NCI-H1092 (cell line): ENCODE results near the gene TMEM131L.

Experiments
- DNase-seq: peaks from one replicate; lab custom pipeline; 2025; lab: John Stamatoyannopoulos, UW

TMEM131L gene

DNA sequence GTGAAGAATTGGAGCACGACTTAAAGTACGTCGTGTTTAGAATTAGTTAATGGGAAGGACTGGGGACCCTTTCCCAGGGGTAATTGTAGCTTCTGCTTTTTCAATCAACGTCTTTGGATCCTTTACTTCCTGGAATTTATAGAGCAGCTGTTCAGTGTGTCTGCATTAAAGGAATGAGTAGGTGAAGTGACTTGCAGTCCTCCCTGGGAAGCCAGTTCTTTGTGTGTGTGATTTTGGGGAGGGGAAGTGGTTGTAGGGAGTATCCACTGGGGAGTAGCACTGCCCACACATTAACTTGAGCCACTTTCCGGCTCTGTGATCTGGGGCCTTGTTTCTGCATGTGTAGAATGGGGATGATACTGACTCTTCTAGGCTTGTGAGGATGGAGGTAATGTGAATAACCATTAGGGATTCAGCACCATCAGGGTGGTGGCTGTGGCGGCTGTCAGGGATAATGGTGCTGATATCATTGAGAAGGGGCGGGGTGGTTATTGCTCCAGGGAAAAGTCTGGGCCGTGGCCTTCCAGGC is 54.7 kb downstream of the TMEM131L start:
- DNase-seq, result no peak

DNA sequence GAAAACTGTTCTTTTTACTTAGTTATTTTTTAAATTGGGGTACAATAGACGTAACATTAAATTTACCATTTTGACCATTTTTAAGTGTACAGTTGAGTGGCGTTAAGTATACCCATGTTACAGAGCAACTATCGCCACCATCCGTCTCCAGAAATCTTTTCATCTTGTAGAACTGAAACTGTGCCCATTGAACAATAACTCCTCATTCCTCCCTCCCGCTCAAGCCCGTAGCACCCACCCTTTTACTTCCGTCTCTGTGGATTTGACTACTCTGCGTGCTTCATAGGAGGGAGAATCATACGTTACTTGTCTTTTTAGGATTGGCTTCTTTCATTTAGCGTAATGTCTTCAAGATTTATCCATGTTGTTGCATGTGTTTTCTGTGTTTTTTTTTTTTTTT is 55.3 kb downstream of the TMEM131L start:
- DNase-seq, result no peak

DNA sequence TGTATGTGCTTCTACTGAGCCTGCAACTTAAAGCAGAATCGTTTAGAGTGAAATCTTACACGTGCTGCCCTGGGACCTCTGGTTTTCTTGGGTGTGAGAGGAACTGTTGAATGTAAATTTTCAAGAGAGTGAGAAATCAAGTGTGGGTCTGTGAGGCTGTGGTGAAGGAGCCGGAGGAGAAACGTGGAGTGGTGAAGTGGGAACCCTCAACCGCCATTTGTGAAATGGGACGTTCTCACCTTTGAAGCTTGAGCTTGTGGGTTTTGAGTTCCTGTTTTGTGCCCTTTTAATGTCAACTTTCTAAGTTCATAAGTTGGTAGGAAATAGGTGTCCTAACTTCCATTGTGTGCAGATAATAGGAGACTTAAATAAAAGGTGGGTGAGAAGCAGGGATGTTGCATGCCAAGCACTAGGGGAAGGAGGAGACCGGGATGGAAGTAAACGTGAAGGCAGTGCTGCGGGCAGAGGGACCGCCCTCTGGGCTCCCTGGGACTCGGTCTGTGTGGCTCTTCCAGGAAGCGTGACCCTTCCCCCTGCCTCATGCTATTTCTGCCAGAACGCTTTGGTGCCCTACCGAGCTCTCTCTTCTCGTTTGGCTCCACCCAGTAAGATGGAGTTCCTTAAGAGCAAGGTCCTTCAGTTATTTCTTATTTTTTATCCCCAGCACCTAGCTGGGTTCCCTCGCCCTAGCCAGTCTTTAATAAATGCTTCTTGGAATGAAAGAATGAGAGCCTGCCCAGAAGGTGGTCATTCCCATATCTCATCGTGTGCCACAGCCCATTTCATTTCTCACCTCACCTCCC is 56.0 kb downstream of the TMEM131L start:
- DNase-seq, result no peak

DNA sequence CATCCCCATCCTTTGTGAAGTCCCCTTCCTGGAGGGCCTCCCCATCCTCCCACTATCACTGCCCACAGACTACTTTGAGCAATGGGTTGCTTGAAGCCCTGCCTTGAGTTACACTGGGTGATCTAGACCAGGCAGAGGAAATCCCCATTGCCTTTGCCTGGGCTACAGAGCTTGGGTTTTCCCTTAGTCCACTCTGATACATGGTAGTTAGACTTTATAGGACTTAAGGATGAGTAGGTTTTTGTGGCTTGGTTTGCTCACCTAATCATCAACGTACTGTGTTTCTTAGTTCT is 56.6 kb downstream of the TMEM131L start:
- DNase-seq, result no peak

DNA sequence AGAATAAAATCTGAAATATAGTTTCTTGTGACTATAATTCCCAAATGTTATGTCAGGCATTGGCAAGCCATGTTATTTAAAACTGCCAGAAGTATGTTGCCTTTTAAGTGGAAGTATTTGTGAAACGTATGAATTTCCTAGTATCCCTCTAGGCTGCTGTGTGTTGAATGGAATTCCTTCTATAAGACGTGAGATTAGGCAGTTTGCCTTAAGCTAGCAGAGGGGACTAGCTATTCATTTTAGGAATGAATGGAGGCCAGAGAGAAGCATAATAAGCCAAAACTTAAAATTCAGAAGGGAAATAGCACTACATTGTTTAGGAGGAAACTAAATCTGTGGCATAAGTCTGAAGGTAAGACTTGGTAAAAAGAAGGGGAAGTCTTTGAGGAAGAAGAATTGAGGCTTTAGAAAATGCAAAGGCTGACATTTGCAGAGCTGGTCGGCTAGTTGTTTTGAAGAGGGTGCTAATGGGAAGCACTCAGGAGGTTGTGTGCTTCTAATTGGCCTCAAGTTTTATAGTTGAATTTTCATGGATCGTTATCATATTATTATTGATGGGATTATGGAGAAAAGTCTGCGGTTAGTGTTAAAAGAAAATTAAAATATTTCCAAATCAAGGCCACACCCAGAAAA is 57.1 kb downstream of the TMEM131L start:
- no peak for DNase-seq

DNA sequence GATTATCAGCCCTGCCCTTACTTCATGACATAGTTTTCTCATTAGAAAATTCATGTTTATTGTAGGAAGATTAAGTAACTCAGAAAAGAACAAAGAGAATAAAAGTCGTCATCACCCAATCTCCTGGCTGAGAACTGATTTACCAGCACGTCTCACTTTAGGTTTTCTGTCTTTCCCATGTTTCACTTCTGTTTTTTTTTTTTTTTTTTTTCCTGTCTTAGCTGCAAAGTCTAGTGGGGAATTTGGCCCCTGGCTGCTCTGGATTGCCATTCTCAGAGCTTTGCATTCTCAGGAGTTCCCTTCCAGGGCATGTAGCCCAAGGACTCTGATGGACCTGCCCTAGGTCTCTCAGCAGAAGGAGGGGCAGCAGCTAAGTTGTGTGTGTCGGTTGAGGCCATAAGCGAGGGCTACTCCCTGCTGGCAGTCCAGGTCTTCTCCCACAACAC is 57.8 kb downstream of the TMEM131L start:
- DNase-seq, result no peak

DNA sequence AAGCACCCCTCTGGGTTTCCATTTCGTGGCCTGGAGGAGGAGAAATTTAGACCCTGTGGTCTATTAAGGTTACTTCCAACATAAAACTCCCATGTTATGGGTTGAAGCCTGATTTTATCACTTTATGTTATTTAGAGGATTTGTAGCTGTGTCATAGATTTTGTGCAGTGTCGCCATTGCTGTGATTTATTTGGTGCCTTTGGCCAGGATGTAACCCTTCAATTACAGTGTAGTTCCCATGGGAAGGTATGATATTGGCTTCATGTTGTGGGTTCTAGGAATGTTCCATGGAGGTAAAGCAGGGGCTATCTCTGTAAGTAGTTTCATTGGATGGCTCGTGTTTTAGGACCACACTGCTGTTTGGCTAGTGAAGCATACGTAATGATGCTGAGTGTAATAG is 58.5 kb downstream of the TMEM131L start:
- no peak for DNase-seq

DNA sequence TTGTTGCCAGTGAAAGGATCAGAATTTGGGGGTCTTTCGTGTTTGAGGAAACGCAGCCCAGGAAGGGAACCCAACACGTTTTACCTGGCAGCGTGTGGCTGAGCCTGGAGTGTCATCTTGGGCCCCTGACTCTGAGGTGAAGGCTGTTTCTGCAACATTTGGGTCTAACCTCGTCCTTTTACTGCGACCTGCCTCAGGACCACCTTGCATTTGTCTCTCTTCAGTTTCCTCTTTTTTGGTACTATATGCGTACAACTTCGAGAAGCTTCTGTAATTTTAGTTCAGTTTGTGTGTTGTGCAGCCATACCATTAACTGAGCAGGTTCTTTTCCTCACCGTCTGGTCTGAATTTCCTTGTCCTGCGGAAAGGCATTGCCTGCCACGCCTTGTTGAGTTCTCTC is 61.5 kb downstream of the TMEM131L start:
- DNase-seq, result no peak

DNA sequence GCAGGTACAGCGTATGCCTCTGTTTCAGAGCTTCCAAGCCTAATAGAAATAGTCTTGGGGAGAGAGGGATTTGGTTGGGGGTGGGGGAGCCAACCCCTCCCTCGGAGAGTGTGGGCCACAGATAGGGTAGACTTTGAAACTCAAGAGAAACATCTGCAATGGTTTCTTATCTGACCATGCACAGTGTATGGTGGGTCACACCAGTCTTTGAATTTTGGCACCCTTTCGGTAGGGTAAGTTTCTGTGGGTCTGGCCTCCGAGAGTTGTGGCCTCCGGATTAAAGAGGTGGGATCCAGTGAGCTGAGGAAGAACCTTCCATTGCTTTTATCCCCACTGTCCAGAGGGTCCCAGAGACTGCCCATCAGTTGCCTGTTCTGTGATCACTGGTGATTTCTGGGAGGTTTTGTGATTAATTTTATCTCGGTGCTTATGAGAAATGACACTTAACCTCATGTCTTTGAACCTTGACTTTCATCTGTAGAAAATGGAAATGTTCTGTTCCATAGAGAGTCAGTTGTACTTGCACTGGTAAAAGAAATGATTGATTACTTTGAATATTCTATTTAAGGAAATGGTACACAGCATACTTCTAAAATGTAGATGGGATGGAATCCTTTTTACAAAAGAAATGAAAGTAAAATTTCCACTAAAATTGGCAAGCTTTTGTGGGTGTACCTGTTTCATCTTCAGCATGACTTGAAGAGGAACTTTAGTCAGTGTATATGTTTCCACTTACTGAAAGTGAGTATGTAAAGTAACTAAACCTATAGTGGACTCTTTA is 62.7 kb downstream of the TMEM131L start:
- no peak for DNase-seq

DNA sequence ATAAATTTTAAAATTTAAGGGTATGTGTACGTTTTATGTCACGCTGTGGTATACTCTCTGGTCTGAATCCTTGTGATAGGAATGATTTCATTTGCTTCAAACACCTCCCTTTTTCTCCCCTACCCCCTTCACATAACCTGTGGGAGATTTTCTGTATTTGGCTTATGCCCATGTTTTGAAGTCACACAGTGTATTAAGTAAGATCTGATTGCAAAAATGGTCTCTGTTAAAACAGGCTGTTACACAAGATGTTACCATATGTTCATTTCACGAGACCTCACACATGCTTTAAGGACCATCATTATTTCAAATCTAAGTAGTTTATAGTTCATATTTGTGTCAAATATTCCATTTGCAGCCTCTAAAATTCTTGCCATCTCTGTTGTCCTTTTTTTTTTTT is 63.5 kb downstream of the TMEM131L start:
- no peak for DNase-seq

DNA sequence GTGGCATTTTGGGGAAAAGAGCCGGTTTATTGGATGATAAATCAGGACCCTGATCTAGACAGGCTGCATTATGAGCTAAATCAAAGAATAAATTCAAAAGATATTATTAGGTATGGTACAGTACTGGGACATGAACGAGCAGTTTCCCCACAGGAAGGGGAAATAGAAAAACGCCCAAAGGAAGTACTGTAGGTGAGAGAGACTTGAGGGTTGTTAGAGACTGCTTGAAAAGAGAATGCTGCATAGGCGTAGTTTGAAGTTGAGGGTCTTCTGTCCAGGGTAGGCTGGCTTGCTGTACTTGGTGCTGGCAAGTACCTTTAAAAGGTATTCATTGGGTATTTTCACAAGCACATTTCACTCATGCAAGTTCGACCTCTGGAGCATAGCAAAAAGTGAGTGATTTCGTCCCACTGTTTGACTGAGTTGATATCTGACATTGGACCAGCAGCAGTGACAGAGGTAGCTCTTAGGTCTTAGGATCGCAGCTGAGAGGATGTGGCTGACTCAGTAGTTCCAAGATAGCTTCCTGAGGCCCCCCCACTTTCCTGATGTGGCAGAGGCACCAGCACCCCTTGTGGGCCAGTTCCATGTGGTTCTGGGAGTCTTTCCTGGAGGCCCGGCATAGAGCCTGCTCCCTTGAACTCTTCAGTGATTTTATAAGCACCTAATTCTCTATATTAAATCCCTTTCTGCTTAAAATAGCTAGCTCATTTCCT is 64.3 kb downstream of the TMEM131L start:
- DNase-seq, result no peak

DNA sequence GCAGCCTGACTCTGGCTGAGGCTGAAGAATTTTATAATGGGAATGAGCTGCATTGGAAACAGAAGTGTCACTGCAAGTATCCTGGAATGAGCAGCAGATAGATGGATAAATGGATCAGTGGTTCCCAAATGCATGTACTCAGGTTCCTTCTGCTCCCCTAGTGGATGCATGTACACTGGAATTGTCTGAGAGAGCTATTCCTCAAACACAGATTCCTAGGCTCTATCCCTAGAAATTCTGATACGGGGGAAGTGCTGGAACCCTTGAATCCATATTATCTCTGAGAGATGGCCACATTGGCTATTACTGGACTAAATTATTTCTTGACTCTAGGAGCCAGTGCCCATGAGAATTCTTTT is 64.8 kb downstream of the TMEM131L start:
- DNase-seq, result no peak

DNA sequence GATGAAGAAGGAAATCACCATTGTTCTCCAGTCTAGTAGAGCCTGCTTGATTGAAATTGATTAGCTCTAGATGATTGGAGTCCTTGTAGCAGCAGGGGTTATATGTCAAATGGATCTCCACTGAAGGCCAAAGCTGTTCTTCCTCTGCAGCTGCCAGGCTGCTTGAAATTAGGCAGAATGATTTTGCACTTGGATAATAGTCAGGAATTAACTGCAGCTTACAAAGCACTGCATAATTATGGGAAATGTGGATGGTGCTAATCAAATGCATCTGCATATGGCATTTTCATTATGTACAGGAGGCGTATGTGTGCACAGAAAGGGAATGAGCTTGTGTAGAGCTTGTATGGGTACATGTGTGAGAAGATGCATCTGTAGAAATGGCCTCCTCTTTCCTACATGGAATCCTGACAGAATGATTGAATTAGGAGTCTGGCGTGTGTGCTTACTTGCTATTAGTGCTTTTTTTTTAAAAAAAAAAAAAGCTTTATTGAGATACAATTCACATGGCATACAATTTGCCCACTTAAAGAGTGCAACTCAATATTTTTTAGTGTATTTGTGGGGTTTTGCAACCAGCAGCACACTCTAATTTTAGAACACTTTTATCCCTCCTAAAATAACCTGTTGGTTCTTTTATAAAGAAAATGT is 65.9 kb downstream of the TMEM131L start:
- DNase-seq, result no peak

DNA sequence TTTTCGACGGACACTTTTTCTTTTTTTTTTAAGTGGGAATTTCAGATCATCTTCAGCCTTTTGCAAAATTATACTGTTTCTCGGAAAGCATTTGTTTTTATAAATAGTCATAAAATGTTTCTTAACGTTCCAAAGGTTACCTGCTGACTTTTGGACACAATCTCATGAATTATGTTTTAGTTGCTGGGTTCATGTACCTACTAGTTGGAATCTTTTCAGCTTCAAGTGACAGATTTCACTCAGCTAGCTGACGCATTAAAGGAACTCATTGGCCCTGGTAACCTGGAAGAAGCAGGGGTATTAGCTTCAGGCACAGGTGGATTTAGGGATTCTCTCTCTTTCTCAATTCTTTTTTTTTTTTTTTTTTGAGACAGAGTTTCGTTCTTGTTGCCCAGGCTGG is 66.5 kb downstream of the TMEM131L start:
- DNase-seq, result no peak

DNA sequence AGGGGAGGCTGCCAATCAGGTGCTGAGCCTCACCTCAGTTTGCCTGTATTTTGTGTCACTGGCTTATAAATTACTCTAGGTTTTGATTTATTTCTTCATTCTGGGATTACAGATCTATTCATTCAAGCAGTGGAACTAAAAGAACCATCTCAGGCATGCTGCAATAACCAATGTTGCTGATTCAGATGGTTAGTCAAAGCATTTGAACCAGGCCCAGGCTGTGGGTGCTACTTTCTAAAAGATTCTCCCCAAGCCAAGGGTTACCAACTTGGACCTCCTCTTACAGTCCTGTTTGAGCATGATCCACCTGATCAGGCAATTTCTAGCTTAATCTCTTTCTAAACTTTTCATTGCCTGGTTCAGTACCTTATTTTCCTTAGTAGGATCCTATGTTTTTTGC is 67.2 kb downstream of the TMEM131L start:
- no peak for DNase-seq

DNA sequence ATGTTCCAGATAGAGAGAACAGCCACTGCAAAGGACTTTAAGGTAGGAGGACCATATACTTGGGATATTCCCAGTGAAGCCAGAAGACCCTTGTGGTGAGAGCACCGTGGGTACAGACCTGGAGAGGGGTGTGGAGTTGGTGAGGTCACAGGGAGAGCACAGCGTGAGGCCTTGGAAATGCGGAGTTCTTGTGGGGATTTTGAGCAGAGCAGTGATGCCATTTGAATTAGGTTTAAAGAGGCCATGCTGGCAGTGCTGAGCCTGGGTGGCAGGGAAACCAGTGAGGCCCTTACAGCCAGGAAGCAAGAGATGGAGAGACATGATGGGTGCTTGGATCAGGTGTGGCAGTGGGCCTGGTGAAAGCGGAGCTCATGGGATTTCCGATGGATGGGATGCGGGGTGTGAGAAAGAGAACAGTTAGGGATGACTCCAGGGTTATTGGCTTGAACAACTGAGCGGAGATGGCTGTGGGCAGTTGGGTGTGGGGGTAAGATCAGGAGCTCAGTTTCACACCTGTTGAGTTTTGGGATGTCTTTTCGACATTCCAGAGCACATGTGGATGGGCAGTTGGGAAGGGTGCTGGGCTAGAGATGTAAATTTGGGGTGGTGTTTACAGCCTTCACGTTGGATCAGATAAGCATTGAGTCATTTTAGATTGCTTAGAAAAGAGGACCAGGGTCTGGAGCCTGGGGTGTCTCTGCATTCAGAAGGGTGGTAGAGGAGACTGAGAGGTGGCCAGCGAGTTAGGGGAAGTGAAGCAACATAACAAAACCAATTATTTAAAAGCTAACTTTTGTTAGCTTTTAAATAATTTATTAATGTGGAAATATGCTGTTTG is 68.9 kb downstream of the TMEM131L start:
- DNase-seq, result no peak

DNA sequence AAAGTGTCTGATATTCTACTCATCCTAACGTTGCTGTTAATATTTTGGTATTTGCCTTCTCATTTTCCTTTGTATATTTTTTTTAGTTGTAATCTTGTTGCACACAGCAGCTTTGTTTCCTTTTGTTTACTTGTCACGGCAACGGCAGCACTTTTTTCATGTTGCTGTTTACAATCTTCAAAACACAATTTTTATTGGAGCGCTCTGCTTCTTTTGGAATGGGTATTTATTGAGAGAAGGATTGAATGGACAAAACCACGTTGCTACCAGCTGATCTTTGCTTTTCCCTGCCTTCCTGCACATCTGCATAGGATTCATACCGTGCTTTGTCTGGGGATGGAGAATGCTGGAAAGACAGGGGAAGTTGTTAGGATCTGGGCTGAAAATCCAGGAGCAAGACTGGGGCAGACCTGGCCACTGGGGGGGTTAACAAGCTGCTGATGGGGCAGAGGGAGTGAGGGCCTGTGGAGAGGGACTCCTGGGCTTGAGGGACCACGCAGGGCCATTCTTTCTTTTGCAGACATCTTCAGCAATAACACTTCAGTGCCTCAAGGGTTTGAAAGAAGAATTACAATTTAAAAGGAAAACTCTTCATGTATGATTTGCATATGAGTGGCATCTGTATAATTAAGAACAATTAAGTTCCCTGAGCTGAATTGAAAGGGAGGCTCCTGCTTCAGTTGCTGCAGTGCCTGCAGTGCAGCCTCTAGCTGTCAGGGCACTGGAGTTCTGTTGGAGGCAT is 69.8 kb downstream of the TMEM131L start:
- DNase-seq, result no peak

DNA sequence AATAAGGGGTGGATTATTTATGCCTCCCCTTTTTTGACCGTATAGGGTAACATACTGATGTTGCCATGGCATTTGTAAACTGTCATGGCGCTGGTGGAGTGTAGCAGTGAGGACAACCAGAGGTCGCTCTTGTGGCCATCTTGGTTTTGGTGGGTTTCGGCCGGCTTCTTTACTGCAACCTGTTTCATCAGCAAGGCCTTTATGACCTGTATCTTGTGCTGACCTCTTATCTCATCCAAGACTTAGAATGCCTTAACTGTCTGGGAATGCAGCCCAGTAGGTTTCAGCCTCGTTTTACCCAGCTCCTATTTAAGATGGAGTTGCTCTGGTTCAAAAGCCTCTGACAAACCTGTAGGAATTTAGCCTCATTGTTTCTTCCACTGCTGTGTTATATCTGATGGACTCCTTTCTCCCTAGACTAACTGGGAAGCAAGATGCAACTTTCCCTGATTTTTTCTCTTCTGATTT is 71.4 kb downstream of the TMEM131L start:
- no peak for DNase-seq

DNA sequence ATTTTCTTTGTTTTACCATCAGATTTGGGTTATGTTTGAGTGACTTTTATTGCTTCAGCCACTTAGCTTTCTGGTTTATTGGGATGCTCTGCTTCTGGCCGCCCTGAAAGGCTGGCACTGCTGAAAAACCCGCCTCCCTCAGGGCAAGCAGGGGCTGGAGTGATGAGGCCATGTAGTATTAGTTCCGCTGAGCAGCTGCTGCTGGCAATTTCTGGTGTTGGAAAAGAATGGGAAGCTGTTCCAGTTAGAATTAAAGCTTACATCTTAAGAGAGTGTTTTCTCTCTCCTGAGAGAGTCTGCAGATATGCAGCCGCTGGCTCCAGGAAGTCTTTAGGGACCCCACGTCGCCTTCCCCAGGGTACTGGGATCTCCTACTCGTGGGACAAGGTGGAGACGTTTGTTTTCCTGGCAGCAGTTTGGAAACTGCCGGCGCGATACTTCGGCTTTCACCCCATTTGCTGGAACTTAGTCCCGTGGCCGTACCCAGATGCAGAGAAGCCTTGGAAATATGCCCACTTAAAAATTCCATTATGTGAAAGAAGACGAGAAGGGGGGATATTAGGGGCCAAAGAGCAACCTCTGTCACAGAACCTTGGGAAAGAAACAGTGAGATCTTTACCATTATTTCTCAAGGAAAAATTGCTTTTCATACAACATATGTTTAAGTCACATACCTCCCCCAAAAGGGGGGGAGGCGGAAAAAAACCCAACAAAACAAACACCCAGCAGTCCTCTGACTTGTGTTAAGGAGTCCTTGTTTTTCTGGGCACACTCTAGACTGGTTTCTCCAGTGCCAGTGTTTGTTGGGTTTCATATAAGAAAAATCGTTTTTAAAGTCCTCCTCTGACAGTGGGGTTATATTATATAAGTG is 72.6 kb downstream of the TMEM131L start:
- DNase-seq, result no peak
